Nephron (organoid): ENCODE results near the gene PPFIBP1.
A peak's percentile ranks its signal among the peaks of the same experiment; 100 is the strongest.
"Not testable (repeated sequence)": the region's sequence is repeated elsewhere in the genome, so short reads cannot be mapped to it uniquely, and the experiment has no call there.

ENCODE experiments used
- H3K27ac Mint-ChIP-seq, 3 experiments: 2 replicates each; pipeline ENCODE4 v1.8.0; 2020; ENCODE audit warnings: mixed read lengths in 3 of 3, mild to moderate bottlenecking in 2 of 3, moderate library complexity in 1 of 3
- H3K27me3 Mint-ChIP-seq: 2 replicates; pipeline ENCODE4 v1.8.0; 2021; ENCODE audit warnings: low read depth, mild to moderate bottlenecking, moderate library complexity, mixed read lengths
- H3K36me3 Mint-ChIP-seq: 2 replicates; pipeline ENCODE4 v1.8.0; 2020; ENCODE audit warnings: low read depth, mixed read lengths
- H3K4me1 Mint-ChIP-seq: 2 replicates; pipeline ENCODE4 v1.8.0; 2020; ENCODE audit warnings: mixed read lengths
- H3K4me3 Mint-ChIP-seq, 3 experiments: 2 replicates each; pipeline ENCODE4 v1.8.0; 2020; ENCODE audit warnings: mild to moderate bottlenecking in 3 of 3, mixed read lengths in 3 of 3, moderate library complexity in 2 of 3
- H3K9me3 Mint-ChIP-seq: 2 replicates; pipeline ENCODE4 v1.8.0; 2020; ENCODE audit warnings: mixed read lengths
- CTCF ChIP-seq, 3 experiments: fragments of 200-600 bp; sonication (generic); IDR thresholded peaks; one replicate each; pipeline ENCODE4 v1.5.0; 2021; ENCODE audit warnings: antibody characterized with exemption in 3 of 3; ENCODE audit not compliant: unreplicated experiment in 3 of 3

PPFIBP1 gene

GRCh38 chr12:27588776-27589175, 64.8 kb downstream of the PPFIBP1 start:
- Mint-ChIP-seq H3K27me3 (peaks cover 4% of the 10 kb centered on the region), H3K36me3 (peaks cover 14% of the 10 kb centered on the region), H3K27ac (no peak overlapping the region), H3K4me3 (no peak overlapping the region), H3K9me3 (no peaks in the 10 kb centered on the region), H3K4me1 (peaks cover 32% of the 10 kb centered on the region)
- TF ChIP-seq CTCF (IDR thresholded peaks at IDR 0.05; ENCODE audit: unreplicated experiment in 3 of 3) = no peak

- Mint-ChIP-seq H3K9me3 (no peaks in the 10 kb centered on the region), H3K4me3 (no peak overlapping the region), H3K27me3 (peaks cover 4% of the 10 kb centered on the region), H3K36me3 (peaks cover 12% of the 10 kb centered on the region), H3K4me1 (peaks cover 36% of the 10 kb centered on the region), H3K27ac (no peak overlapping the region)
- TF ChIP-seq CTCF (IDR thresholded peaks at IDR 0.05; ENCODE audit: unreplicated experiment in 3 of 3) = no peak
Observed at GRCh38 chr12:27589419-27589818, 65.4 kb downstream of the PPFIBP1 start.

- peaks cover 48% of the 10 kb centered on the region for H3K4me1 Mint-ChIP-seq
- H3K9me3 Mint-ChIP-seq, H3K4me3 Mint-ChIP-seq, H3K27me3 Mint-ChIP-seq: not testable (repeated sequence)
- H3K36me3 Mint-ChIP-seq = peaks cover 22% of the 10 kb centered on the region
- H3K27ac Mint-ChIP-seq = peak overlapping the region in 2 of 3 experiments; percentile 19 to 87
Observed at GRCh38 chr12:27591698-27592097, 67.7 kb downstream of the PPFIBP1 start.

GRCh38 chr12:27592548-27592947, 68.5 kb downstream of the PPFIBP1 start:
- Mint-ChIP-seq H3K4me3 (no peak overlapping the region), H3K9me3 (no peaks in the 10 kb centered on the region), H3K27ac (peak overlapping the region in 1 of 3 experiments; percentile 87), H3K4me1 (peaks cover 50% of the 10 kb centered on the region), H3K36me3 (peaks cover 24% of the 10 kb centered on the region), H3K27me3 (peaks cover 4% of the 10 kb centered on the region)
- no peak for TF ChIP-seq CTCF (IDR thresholded peaks at IDR 0.05; ENCODE audit: unreplicated experiment in 3 of 3)

- Mint-ChIP-seq H3K4me3 (no peak overlapping the region), H3K27me3 (peaks cover 4% of the 10 kb centered on the region), H3K4me1 (peaks cover 55% of the 10 kb centered on the region), H3K27ac (peak overlapping the region in 2 of 3 experiments; percentile 20 to 87), H3K36me3 (peaks cover 28% of the 10 kb centered on the region), H3K9me3 (no peaks in the 10 kb centered on the region)
- TF ChIP-seq CTCF (IDR thresholded peaks at IDR 0.05; ENCODE audit: unreplicated experiment in 3 of 3) = no peak
Observed at GRCh38 chr12:27593266-27593665, 69.3 kb downstream of the PPFIBP1 start.

GRCh38 chr12:27595231-27595642, 71.2 kb downstream of the PPFIBP1 start:
- TF ChIP-seq CTCF (IDR thresholded peaks at IDR 0.05; ENCODE audit: unreplicated experiment in 3 of 3) = no peak
- peaks cover 65% of the 10 kb centered on the region for H3K4me1 Mint-ChIP-seq
- H3K36me3 Mint-ChIP-seq = peaks cover 33% of the 10 kb centered on the region
- H3K4me3 Mint-ChIP-seq = peak overlapping the region in 1 of 3 experiments; percentile 4
- H3K9me3 Mint-ChIP-seq = no peaks in the 10 kb centered on the region
- peak overlapping the region; percentile 68 to 89 (median 69) for H3K27ac Mint-ChIP-seq
- peaks cover 4% of the 10 kb centered on the region for H3K27me3 Mint-ChIP-seq

- Mint-ChIP-seq H3K4me1 (peaks cover 56% of the 10 kb centered on the region), H3K36me3 (peaks cover 27% of the 10 kb centered on the region), H3K27ac (peak overlapping the region; percentile 65 to 89 (median 70))
- H3K9me3 Mint-ChIP-seq, H3K27me3 Mint-ChIP-seq, H3K4me3 Mint-ChIP-seq: not testable (repeated sequence)
Observed at GRCh38 chr12:27598866-27599265, 74.9 kb downstream of the PPFIBP1 start.

GRCh38 chr12:27601056-27601828, 77.2 kb downstream of the PPFIBP1 start:
- not testable (repeated sequence) for H3K27me3 Mint-ChIP-seq, H3K4me3 Mint-ChIP-seq
- H3K27ac Mint-ChIP-seq = peak overlapping the region; percentile 12 to 73 (median 53)
- peaks cover 50% of the 10 kb centered on the region for H3K4me1 Mint-ChIP-seq
- peaks cover 11% of the 10 kb centered on the region for H3K9me3 Mint-ChIP-seq
- H3K36me3 Mint-ChIP-seq = peaks cover 26% of the 10 kb centered on the region
